RKO (cell line): ENCODE results near the gene PAEP.
"Not testable (repeated sequence)": the region's sequence is repeated elsewhere in the genome, so short reads cannot be mapped to it uniquely, and the experiment has no call there.

ENCODE experiments used
- DNase-seq: peaks from one replicate; pipeline ENCODE4 v3.0.0-alpha.2; 2016; ENCODE audit warnings: low spot score

Gene PAEP

DNA sequence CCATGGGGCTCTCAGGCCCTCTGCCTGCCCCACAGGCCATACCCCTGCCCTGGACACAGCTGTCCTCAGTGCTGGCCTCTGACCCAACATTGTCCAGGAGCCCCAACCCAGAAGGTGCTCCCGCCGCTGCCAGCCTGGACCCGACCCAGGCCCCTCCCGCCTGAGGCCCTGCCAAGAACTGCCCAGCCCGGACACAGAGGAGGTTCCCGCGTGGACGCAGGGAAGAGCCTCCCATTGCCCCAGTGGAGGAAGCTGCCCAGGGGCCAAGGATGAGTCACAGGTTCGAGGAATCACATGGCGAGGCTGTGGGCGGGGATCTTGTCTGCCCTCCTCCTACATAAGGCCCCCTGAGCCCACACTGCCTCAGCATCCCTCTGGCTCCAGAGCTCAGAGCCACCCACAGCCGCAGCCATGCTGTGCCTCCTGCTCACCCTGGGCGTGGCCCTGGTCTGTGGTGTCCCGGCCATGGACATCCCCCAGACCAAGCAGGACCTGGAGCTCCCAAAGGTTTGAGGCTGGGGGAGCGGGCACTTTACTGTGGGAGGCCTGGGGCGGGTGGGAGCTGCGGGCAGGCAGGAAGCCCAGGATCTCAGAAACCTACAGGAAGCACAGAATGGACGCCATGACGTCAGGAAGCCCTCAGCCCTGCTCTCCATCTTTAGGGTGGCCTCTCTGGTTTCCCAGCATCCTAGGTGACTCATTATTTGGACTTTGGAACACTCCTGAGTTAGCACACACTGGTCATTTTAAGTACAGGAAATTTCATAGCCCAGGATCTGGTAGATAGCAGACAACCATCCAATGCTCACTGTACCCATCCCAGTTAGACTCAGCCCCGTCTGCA is at the start of gene PAEP:
PAEP (plus strand) TSS at position 366 of the 844 bp plus-strand sequence.
- DNase-seq = peak; percentile 62

GRCh38 chr9:135512241-135512603 is 49.3 kb upstream of the PAEP start:
- DNase-seq = no peak

GRCh38 chr9:135512904-135513303 is 48.7 kb upstream of the PAEP start:
- no peak for DNase-seq

- no peak for DNase-seq
Observed at GRCh38 chr9:135513351-135513846, 48.2 kb upstream of the PAEP start.

- DNase-seq = not testable (repeated sequence)
Observed at GRCh38 chr9:135513906-135514305, 47.6 kb upstream of the PAEP start.

- DNase-seq = no peak
Observed at GRCh38 chr9:135514342-135515082, 47.0 kb upstream of the PAEP start.

GRCh38 chr9:135515083-135515951 is 46.2 kb upstream of the PAEP start:
- DNase-seq = no peak

- peak; percentile 46 for DNase-seq
Observed at GRCh38 chr9:135516132-135516860, 45.3 kb upstream of the PAEP start.

DNA sequence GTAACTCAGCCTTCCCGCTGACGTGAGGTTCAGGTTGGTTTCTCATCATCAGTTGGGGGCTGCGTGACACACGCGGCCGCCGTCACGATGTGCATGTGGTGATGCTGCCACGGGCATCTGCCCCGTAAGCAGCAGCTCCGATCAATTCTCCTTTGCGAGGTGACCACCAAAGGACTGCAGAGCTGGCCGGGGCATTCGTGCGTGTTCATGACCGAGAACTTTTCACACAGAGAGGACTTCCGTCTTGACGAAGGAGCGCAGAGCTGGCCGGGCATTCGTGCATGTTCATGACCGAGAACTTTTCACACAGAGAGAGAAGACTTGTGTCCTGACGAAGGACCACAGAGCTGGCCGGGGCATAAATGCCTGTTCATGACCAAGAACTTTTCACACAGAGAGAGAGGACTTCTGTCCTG is 44.1 kb upstream of the PAEP start:
- DNase-seq = no peak

DNA sequence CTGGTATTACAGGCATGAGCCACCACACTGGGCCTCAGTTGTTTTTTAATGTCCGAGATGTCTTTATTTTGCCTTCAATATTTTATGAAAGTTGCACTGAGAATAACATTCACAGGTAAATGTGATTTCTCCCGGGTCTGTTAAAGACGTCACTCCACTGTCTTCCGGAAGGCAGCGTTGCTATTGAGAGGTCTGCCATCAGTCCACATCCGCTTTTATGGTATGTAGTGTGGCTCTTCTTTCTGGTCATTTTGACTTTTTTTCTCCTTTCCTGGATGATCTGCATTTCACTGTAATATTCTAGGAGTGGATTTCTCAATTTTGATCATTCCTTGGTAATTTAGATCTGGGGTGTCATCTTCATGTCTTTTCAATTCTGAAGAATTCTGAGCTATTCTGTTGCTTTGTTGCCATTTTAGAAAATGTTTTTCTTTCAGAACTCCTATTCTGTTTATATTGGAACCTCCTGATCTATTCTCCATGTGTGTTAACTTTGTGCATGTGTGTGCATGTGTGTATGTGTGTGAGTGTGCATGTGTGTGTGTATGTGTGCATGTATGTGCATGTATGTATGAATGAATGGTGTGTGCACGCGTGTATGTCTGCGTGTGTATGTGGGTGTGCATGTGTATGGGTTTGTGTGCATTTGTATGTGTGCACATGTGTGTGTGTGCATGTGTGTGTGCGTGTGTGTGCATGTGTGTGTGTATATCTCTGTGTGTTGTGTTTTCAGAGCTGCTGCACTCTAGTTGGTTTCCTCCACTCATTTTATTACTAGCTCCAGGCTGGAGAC is 42.2 kb upstream of the PAEP start:
- no peak for DNase-seq

DNA sequence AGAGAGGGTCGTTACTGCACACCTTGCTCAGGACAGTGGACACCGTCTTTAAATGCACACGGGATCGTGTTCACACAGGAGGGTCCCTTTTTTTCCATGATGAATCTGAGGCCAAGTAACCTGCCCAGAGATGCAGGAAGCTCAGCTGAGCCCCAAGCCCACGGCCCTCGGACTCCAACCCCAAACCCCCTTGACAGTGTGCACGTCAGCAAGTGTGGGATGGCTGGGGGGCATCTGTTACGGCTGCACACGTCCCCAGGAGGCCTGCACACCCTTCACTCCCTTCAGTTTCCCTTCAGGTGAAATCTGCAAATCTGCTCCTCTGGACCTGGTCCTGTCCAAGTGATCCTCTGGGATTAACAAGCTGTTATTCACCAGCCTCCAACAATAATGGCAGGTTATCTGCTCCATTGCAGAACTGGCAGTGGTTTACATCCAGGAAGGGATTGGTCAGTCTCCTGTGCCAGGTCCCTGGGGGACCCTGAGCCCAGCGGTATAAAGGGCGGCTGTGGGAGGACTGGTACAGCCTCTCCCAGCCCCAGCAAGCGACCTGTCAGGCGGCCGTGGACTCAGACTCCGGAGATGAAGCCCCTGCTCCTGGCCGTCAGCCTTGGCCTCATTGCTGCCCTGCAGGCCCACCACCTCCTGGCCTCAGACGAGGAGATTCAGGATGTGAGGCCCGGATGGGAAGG is 40.5 kb upstream of the PAEP start, which contains the start of gene LCN1:
LCN1 (plus strand) TSS at position 525 of the 692 bp plus-strand sequence; CDS start at position 583, 58 bp downstream.
- no peak for DNase-seq

- no peak for DNase-seq
Observed at GRCh38 chr9:135521608-135522095, 39.9 kb upstream of the PAEP start.

DNA sequence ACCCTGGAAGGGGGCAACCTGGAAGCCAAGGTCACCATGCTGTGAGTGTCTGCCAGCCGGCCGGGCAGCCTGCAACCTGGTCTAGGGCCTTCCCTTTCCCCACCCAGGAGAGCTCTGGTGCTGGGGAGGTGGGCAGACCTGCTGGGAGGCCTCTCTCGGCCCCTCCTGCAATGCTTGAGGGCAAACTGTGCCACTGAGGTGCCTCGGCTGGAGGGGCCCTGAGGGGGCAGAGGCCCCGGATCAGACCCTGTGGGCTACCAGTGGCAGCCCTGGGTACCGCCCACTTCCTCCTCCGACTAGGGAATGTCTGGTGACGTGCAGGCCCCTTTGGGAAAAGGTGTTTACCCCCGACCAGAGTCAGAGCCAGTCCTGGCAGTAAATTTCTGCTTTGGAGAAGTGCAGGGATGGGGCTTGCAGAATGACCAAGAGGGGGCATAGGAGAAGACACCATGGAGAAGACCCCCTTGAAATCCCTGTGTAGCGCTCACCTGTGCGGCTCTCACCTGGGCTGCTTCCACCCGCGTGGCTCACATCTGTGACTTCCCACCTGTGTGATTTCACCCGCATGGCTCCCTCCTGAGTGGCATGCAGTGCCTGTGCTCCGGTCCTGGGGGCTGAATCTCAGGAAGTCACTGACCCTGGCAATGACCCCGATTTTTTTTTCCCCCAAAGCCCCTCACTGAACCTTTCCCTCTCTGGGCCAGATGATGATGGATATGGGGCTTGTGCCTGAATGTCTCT is 39.2 kb upstream of the PAEP start:
- DNase-seq = no peak

DNA sequence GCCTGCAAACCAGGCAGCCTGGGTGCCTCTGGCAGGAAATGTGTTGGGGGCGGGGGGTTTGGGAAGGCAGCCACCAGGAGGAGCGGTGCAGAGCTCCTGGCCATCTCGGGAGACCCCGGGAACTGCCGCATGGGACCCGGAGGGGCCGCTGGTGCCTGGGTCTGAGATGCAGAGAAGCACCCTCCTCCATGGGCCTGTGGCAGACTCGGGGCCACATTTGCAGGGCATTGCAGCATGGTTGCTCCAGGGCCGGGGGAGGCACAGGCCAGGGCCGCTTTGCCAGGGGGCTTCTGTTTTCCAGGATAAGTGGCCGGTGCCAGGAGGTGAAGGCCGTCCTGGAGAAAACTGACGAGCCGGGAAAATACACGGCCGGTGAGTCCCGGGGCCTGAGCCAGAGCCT is 38.6 kb upstream of the PAEP start:
- no peak for DNase-seq

- no peak for DNase-seq
Observed at GRCh38 chr9:135523521-135524129, 37.9 kb upstream of the PAEP start.

DNA sequence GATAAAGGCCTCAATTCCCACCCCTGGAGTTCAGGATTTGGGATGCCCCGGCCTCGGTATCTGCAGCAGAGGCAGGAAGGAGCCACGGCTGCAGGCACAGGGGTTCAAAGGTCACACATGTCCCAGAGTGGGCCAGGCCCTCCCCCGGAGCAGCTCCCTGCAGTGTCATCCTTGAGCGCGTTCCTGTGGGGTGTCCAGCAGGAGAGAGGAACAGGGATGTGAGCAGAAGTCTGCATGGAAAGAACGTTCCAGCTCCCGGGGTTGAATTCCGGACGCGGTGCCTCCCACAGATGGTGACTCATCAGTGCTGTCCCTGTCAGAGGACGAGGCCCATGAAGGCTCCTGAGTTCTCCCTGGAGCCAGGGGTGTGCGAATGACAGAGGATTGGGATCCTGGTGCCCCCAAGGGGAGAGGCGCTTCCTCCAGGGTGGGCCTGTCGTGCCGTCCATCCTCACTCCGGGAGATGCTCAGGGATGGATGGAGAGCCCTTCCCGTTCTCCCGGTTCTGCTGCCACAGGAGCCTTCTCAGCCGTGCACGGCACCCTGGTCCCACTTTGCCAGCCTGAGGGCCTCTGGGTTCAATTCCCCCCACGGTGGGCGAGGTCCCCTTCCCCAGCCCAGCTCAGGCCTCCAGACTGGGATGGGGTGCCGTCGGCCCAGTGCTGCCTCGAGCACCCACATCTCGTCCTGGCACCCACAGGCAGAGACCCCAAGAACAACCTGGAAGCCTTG is 37.3 kb upstream of the PAEP start:
- DNase-seq = peak; percentile 38

GRCh38 chr9:135525241-135526088 is 36.1 kb upstream of the PAEP start:
- no peak for DNase-seq
